H1 (cell line): ENCODE results near the gene LAMC3. TPM values are rescaled to one million over a fixed set of nuclear protein-coding genes. Genes with fewer than 3 reads are reported as not detected.

Experiments
- CTCF ChIA-PET: fragments of 300-600 bp; sonication (Branson Sonifier 250); formaldehyde crosslinking; loops from one replicate; lab custom pipeline; 2021; ENCODE audit not compliant: partially characterized antibody; lab: Charles Lee
- POLR2A ChIA-PET: fragments of 300-600 bp; sonication (Branson Sonifier 250); formaldehyde crosslinking; loops from one replicate; lab custom pipeline; 2021; ENCODE audit warnings: inconsistent platforms; ENCODE audit not compliant: partially characterized antibody; lab: Charles Lee
- DNase-seq, 2 experiments: peaks; one replicate each; pipeline versions ENCODE4 v3.0.0 to v3.0.0-alpha.2; 2010 to 2022; ENCODE audit warnings: low spot score in 2 of 2, low read depth in 1 of 2, mixed read lengths in 1 of 2
- FAIRE-seq: peaks from 2 replicates; lab custom pipeline; 2011; peaks lifted over from hg19 to GRCh38; lab: Jason Lieb, UNC
- H2AFZ ChIP-seq: 2 replicates; pipeline ENCODE4 v1.8.1; 2012; ENCODE audit warnings: low read length, inconsistent platforms
- H2AK5ac ChIP-seq: 2 replicates; pipeline ENCODE4 v1.6.1; 2013; ENCODE audit warnings: low read depth, low read length
- H2BK120ac ChIP-seq: replicated peaks from 2 replicates; pipeline ENCODE3; 2013; ENCODE audit warnings: low read depth, low read length, inconsistent platforms
- H2BK12ac ChIP-seq: 2 replicates; pipeline ENCODE4 v1.6.1; 2013; ENCODE audit warnings: low read depth, low read length
- H2BK15ac ChIP-seq: 2 replicates; pipeline ENCODE4 v1.6.1; 2013; ENCODE audit warnings: low read length
- H2BK20ac ChIP-seq: 2 replicates; pipeline ENCODE4 v1.6.1; 2013; ENCODE audit warnings: low read length
- H2BK5ac ChIP-seq: 2 replicates; pipeline ENCODE4 v1.6.1; 2013; ENCODE audit warnings: low read depth, low read length
- H3K14ac ChIP-seq: 2 replicates; pipeline ENCODE4 v1.6.1; 2013; ENCODE audit warnings: inconsistent platforms; ENCODE audit not compliant: insufficient read length
- H3K18ac ChIP-seq: 2 replicates; pipeline ENCODE4 v1.6.1; 2013; ENCODE audit warnings: low read length; ENCODE audit errors: extremely low read depth
- H3K23ac ChIP-seq: 2 replicates; pipeline ENCODE4 v1.6.1; 2013; ENCODE audit warnings: inconsistent platforms; ENCODE audit not compliant: insufficient read length
- H3K23me2 ChIP-seq: 2 replicates; pipeline ENCODE4 v1.6.1; 2013; ENCODE audit warnings: low read depth, low read length
- H3K27ac ChIP-seq: 2 replicates; pipeline ENCODE4 v1.6.1; 2011; ENCODE audit warnings: low read depth, low read length, inconsistent platforms
- H3K27me3 ChIP-seq, 4 experiments: replicated peaks in 1 of 4; 1 replicate in 1 of 4; 2 replicates in 3 of 4; pipeline versions ENCODE4 v1.6.1 to v1.8.1; 2011 to 2013; ENCODE audit warnings: low read length in 3 of 4, mild to moderate bottlenecking in 3 of 4, inconsistent platforms in 2 of 4, mixed read lengths in 2 of 4, moderate library complexity in 1 of 4; ENCODE audit not compliant: control insufficient read depth in 3 of 4, insufficient read depth in 3 of 4; ENCODE audit errors: extremely low read depth in 1 of 4
- H3K36me3 ChIP-seq, 4 experiments: 2 replicates each; pipeline versions ENCODE4 v1.6.1 to v1.8.1; 2011 to 2013; ENCODE audit warnings: mild to moderate bottlenecking in 4 of 4, low read length in 3 of 4, moderate library complexity in 2 of 4, control low read depth in 1 of 4, inconsistent platforms in 1 of 4; ENCODE audit not compliant: insufficient read depth in 4 of 4, control insufficient read depth in 2 of 4
- H3K4ac ChIP-seq: replicated peaks from 2 replicates; pipeline ENCODE3; 2013; ENCODE audit warnings: low read length, low read depth, mixed read lengths, inconsistent platforms; ENCODE audit not compliant: insufficient read length
- H3K4me1 ChIP-seq, 4 experiments: replicated peaks in 1 of 4; 1 replicate in 1 of 4; 2 replicates in 3 of 4; pipeline versions ENCODE4 v1.6.1 to v1.8.1; 2011 to 2013; ENCODE audit warnings: low read length in 3 of 4, inconsistent platforms in 2 of 4, mixed read lengths in 1 of 4; ENCODE audit not compliant: insufficient read depth in 4 of 4, control insufficient read depth in 3 of 4
- H3K4me2 ChIP-seq, 2 experiments: 2 replicates each; pipeline versions ENCODE4 v1.6.1 to v1.8.1; 2011 to 2013; ENCODE audit warnings: low read depth in 2 of 2, low read length in 2 of 2, control low read depth in 1 of 2, inconsistent platforms in 1 of 2, mild to moderate bottlenecking in 1 of 2; ENCODE audit not compliant: insufficient read depth in 1 of 2
- H3K4me3 ChIP-seq, 4 experiments: fragments of 200-600, 300-600 bp in 1 of 4; sonication (generic), shearing (Covaris generic), sonication (Bioruptor Twin) in 1 of 4; 2 replicates each; pipeline versions ENCODE4 v1.5.1 to v1.8.1; 2011 to 2016; ENCODE audit warnings: low read length in 4 of 4, low read depth in 3 of 4, control low read depth in 2 of 4, inconsistent platforms in 2 of 4, mild to moderate bottlenecking in 2 of 4, mixed read lengths in 1 of 4, moderate library complexity in 1 of 4; ENCODE audit not compliant: insufficient read depth in 2 of 4; ENCODE audit errors: extremely low read depth in 1 of 4
- H3K56ac ChIP-seq: replicated peaks from 2 replicates; pipeline ENCODE3; 2013; ENCODE audit warnings: low read depth, mild to moderate bottlenecking, mixed read lengths, low read length, inconsistent platforms; ENCODE audit not compliant: insufficient read length
- H3K79me1 ChIP-seq: 2 replicates; pipeline ENCODE4 v1.6.1; 2013; ENCODE audit warnings: low read depth, low read length, control low read depth
- H3K79me2 ChIP-seq, 2 experiments: 2 replicates each; pipeline versions ENCODE4 v1.6.1 to v1.8.1; 2012 to 2013; ENCODE audit warnings: low read length in 2 of 2, mild to moderate bottlenecking in 2 of 2, inconsistent platforms in 1 of 2; ENCODE audit not compliant: insufficient read depth in 2 of 2, control insufficient read depth in 1 of 2
- H3K9ac ChIP-seq, 4 experiments: replicated peaks in 1 of 4; 1 replicate in 1 of 4; 2 replicates in 3 of 4; pipeline versions ENCODE4 v1.6.1 to v1.8.1; 2011 to 2013; ENCODE audit warnings: low read depth in 3 of 4, low read length in 3 of 4, control low read depth in 2 of 4, mild to moderate bottlenecking in 2 of 4, moderate library complexity in 2 of 4, inconsistent platforms in 1 of 4; ENCODE audit errors: extremely low read depth in 1 of 4
- H3K9me3 ChIP-seq, 2 experiments: 2 replicates each; pipeline versions ENCODE4 v1.6.1 to v1.8.1; 2012 to 2013; ENCODE audit warnings: mild to moderate bottlenecking in 2 of 2, moderate library complexity in 2 of 2, control low read depth in 1 of 2, inconsistent platforms in 1 of 2, low read depth in 1 of 2, low read length in 1 of 2, mixed read lengths in 1 of 2; ENCODE audit not compliant: insufficient read depth in 2 of 2
- H4K20me1 ChIP-seq, 2 experiments: replicated peaks in 1 of 2; 2 replicates each; pipeline versions ENCODE3 to v1.8.1; 2011 to 2013; ENCODE audit warnings: inconsistent platforms in 2 of 2, low read length in 2 of 2, mild to moderate bottlenecking in 1 of 2; ENCODE audit not compliant: insufficient read depth in 2 of 2, control insufficient read depth in 1 of 2
- H4K5ac ChIP-seq: 2 replicates; pipeline ENCODE4 v1.6.1; 2013; ENCODE audit warnings: low read length, low read depth, mixed read lengths, inconsistent platforms; ENCODE audit not compliant: insufficient read length
- H4K8ac ChIP-seq: 2 replicates; pipeline ENCODE4 v1.8.0; 2013; ENCODE audit warnings: mild to moderate bottlenecking, moderate library complexity, low read length, inconsistent platforms; ENCODE audit not compliant: insufficient read depth; ENCODE audit errors: extremely low read depth
- H4K91ac ChIP-seq: replicated peaks from 2 replicates; pipeline ENCODE3; 2013; ENCODE audit warnings: low read length, mixed read lengths, inconsistent platforms; ENCODE audit not compliant: insufficient read length
- EP300 ChIP-seq, 2 experiments: IDR thresholded peaks; 1 replicate in 1 of 2; 2 replicates in 1 of 2; pipeline ENCODE4 v1.6.1; 2011 to 2012; ENCODE audit warnings: low read depth in 2 of 2, low read length in 2 of 2, mild to moderate bottlenecking in 2 of 2, borderline replicate concordance in 1 of 2, inconsistent platforms in 1 of 2, moderate library complexity in 1 of 2
- GTF2F1 ChIP-seq: IDR thresholded peaks from 2 replicates; pipeline ENCODE4 v1.6.1; 2012; ENCODE audit warnings: low read depth, low read length, improper control_type of control experiment, borderline replicate concordance
- POU5F1 ChIP-seq: IDR thresholded peaks from 2 replicates; pipeline ENCODE4 v1.6.1; 2011; ENCODE audit warnings: low read depth, mild to moderate bottlenecking, low read length, moderate library complexity
- RFX5 ChIP-seq: IDR thresholded peaks from 2 replicates; pipeline ENCODE4 v1.6.1; 2011; ENCODE audit warnings: low read depth, low read length, improper control_type of control experiment, borderline replicate concordance
- SAP30 ChIP-seq: fragments of 300-600 bp; sonication (generic); IDR thresholded peaks from 2 replicates; pipeline ENCODE4 v1.7.1; 2012; ENCODE audit warnings: low read length, moderate library complexity, mild to moderate bottlenecking, inconsistent platforms; ENCODE audit not compliant: insufficient read depth, insufficient replicate concordance
- SRF ChIP-seq: IDR thresholded peaks from 2 replicates; pipeline ENCODE4 v1.6.1; 2011; ENCODE audit warnings: mild to moderate bottlenecking, low read depth, low read length, moderate library complexity
- WGBS, 2 experiments: shearing (Covaris generic) in 1 of 2; methylation state at CpG; one replicate each; pipeline versions ENCODE4 v1.1.6 to v1.1.7; 2013 to 2015; ENCODE audit warnings: low lambda C conversion rate in 2 of 2, mixed read lengths in 2 of 2, inconsistent platforms in 1 of 2, low coverage in 1 of 2, missing lambda C conversion rate in 1 of 2; ENCODE audit not compliant: insufficient replicate concordance in 2 of 2, insufficient coverage in 1 of 2, insufficient read length in 1 of 2; ENCODE audit errors: extremely low coverage in 1 of 2, missing lambda C conversion rate in 1 of 2; 5-methylcytosine and 5-hydroxymethylcytosine counted together
- polyA plus RNA-seq, 7 experiments: library from polyadenylated mRNA; depleted of rRNA in 3 of 7; stranded (reverse) in 5 of 7; unstranded in 2 of 7; fragments of >200 nt in 5 of 7; fragments of 200-250 nt in 2 of 7; gene quantifications; 1 replicate in 5 of 7; 2 replicates in 1 of 7; 4 replicates in 1 of 7; pipeline versions ENCODE4 v1.2.1 to v1.2.3, GENCODE V29; 2011 to 2013; ENCODE audit warnings: missing spikeins in 2 of 7, mixed read lengths in 2 of 7
- total RNA-seq: library from RNA; stranded (reverse); fragmentation: NEBNext Ultra II Directional; extraction: Animal tissue kit (Norgen Biotek cat#: 25700); gene quantifications from 2 replicates; pipeline ENCODE4 v1.2.1, GENCODE V29; 2021

LAMC3 gene
- total and polyA plus RNA-seq, 2 of the 8 experiments (the other 6 are each of a cell fraction or from before 2014, with no cell fraction given) = 9.3 to 12.3 TPM

DNA sequence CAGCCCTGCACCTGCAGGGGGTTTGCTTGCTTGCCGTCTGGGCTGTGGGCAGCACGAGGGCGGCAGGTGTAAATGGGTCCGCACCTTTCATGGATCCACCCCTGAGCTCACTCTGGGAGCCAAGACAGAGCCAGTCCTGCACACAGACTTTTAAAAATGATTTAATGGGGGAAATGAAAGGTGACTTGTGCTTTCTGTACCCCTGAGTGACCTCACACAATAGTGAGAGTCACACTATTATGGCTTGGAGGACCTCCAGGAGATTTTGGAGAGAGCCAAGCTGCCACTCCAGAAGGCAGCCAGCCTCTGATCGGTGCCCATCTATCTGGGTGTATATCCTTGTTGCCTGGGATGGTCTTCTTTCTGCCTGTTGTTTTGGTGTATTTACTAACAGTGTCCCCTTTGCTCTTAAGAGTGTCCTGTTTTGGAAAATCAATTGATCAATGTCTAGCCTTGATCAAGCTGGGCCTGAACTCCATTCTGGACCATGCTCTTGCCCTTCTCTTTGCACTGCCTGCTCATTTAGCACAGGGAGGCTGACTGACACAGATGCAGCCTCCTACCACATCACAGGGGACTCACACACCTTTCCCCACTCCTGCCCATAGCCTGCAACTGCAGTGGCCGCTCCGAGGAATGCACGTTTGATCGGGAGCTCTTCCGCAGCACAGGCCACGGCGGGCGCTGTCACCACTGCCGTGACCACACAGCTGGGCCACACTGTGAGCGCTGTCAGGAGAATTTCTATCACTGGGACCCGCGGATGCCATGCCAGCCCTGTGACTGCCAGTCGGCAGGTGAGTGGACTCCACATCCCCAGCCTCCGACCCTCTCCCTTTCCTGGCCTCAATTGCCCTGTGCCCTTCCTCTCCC is 29.5 kb downstream of the LAMC3 start:
- Histone ChIP-seq H3K9ac (no peak overlapping the region), H3K23ac (no peak overlapping the region), H2AK5ac (no peak overlapping the region), H3K27me3 (no peaks in the 10 kb centered on the region), H3K9me3 (no peaks in the 10 kb centered on the region), H2BK15ac (no peak overlapping the region), H2BK12ac (no peak overlapping the region), H3K4me2 (no peak overlapping the region), H4K8ac (no peak overlapping the region), H3K79me1 (no peaks in the 10 kb centered on the region), H2BK5ac (0 out of 2 replicates have a peak overlapping the region, but pooled peaks have one; percentile 26), H3K56ac (no peak overlapping the region), H2BK120ac (no peak overlapping the region), H3K18ac (no peak overlapping the region), H3K14ac (no peak overlapping the region), H3K36me3 (peaks cover 0 to 3% (median 0%) of the 10 kb centered on the region in 4 experiments; a peak in 3 of 8 replicates), H2AFZ (no peak overlapping the region), H3K4me1 (no peaks in the 10 kb centered on the region; a peak in 2 of 7 replicates), H3K79me2 (no peaks in the 10 kb centered on the region), H3K23me2 (no peaks in the 10 kb centered on the region; the same call in 1 of the 2 replicates), H3K27ac (no peak overlapping the region), H4K91ac (no peak overlapping the region), H4K5ac (no peak overlapping the region), H3K4ac (no peak overlapping the region), H3K4me3 (no peak overlapping the region), H4K20me1 (peaks cover 0 to 3% of the 10 kb centered on the region in 2 experiments), H2BK20ac (no peak overlapping the region)
- TF ChIP-seq SRF (no peak), SAP30 (no peak), GTF2F1 (no peak), POU5F1 (no peak), RFX5 (no peak), EP300 (IDR thresholded peaks at IDR 0.05; ENCODE audit: borderline replicate concordance in 1 of 2, low read depth in 2 of 2, low read length in 2 of 2) (no peak)
- CTCF ChIA-PET = interaction anchor here (0.8 to 6.9 kb wide), 12 partner anchors 8 to 172 kb away, joined by 3 to 52 read pairs (median 5); no protein-coding TSS in a partner anchor
- POLR2A ChIA-PET = no interaction called here
- WGBS, 2 experiments = 91% methylated on average over 19 of the region's 19 CpGs; no CpG with 5 or more reads in 1 of the 2 experiments
- DNase-seq = no peak
- no peak for FAIRE-seq
